HG02970 (cell line): ENCODE results near the gene SCN3B.

Source experiments
- ATAC-seq: cut with Tn5 transposase; IDR thresholded peaks from one replicate; pipeline ENCODE4 v1.9.1; 2021; ENCODE audit warnings: mild to moderate bottlenecking, moderate library complexity, moderate number of reproducible peaks; ENCODE audit not compliant: unreplicated experiment, low FRiP score

SCN3B gene

GRCh38 chr11:123654566-123655081 lies at the start of gene SCN3B:
SCN3B (minus strand) TSS chr11:123654624; CDS start chr11:123653801, 823 bp downstream.
- no peak for ATAC-seq

GRCh38 chr11:123702696-123703095 lies 48.3 kb upstream of the SCN3B start:
- no peak for ATAC-seq

GRCh38 chr11:123702139-123702538 lies 47.7 kb upstream of the SCN3B start:
- ATAC-seq = no peak

GRCh38 chr11:123700772-123701171 lies 46.3 kb upstream of the SCN3B start:
- ATAC-seq = no peak

- no peak for ATAC-seq
These were observed 44.2 kb upstream of the SCN3B start for GRCh38 chr11:123698546-123699127.

GRCh38 chr11:123696183-123696582 lies 41.8 kb upstream of the SCN3B start:
- ATAC-seq = no peak

- no peak for ATAC-seq
These were observed 40.8 kb upstream of the SCN3B start for GRCh38 chr11:123695231-123695630.

- ATAC-seq = no peak
These were observed 40.1 kb upstream of the SCN3B start for GRCh38 chr11:123694551-123694950.

GRCh38 chr11:123692961-123693360 lies 38.5 kb upstream of the SCN3B start:
- no peak for ATAC-seq

GRCh38 chr11:123690485-123690884 lies 36.1 kb upstream of the SCN3B start:
- ATAC-seq = no peak

GRCh38 chr11:123684601-123685000 lies 30.2 kb upstream of the SCN3B start:
- no peak for ATAC-seq

GRCh38 chr11:123683428-123684170 lies 29.2 kb upstream of the SCN3B start:
- no peak for ATAC-seq

- ATAC-seq = no peak
These were observed 28.4 kb upstream of the SCN3B start for GRCh38 chr11:123682696-123683410.

GRCh38 chr11:123681030-123681429 lies 26.6 kb upstream of the SCN3B start:
- ATAC-seq = no peak

- no peak for ATAC-seq
These were observed 23.8 kb upstream of the SCN3B start for GRCh38 chr11:123678246-123678645.

- no peak for ATAC-seq
These were observed 23.1 kb upstream of the SCN3B start for GRCh38 chr11:123677510-123677909.

GRCh38 chr11:123674297-123674696 lies 19.9 kb upstream of the SCN3B start:
- ATAC-seq = no peak

- no peak for ATAC-seq
These were observed 18.1 kb upstream of the SCN3B start for GRCh38 chr11:123672568-123672967.

GRCh38 chr11:123671534-123671933 lies 17.1 kb upstream of the SCN3B start:
- ATAC-seq = no peak

GRCh38 chr11:123670081-123670480 lies 15.7 kb upstream of the SCN3B start:
- no peak for ATAC-seq

- ATAC-seq = no peak
These were observed 10.9 kb upstream of the SCN3B start for GRCh38 chr11:123665306-123665705.
